KMS-11 (cell line): ENCODE results near the gene OR7D4.

Source experiments
- H2AFZ ChIP-seq: fragments of 200-600 bp; sonication (generic); 2 replicates; pipeline ENCODE4 v1.6.1; 2016; ENCODE audit warnings: antibody characterized with exemption, mixed run types, low read depth
- H3K27ac ChIP-seq: fragments of 200-600 bp; sonication (generic); 2 replicates; pipeline ENCODE4 v1.6.1; 2016; ENCODE audit warnings: mild to moderate bottlenecking, mixed run types
- H3K27me3 ChIP-seq: fragments of 200-600 bp; sonication (generic); 2 replicates; pipeline ENCODE4 v1.6.1; 2017; ENCODE audit warnings: mild to moderate bottlenecking, low read depth, mixed run types, moderate library complexity; ENCODE audit not compliant: insufficient read depth
- H3K36me3 ChIP-seq: fragments of 200-600 bp; sonication (generic); 2 replicates; pipeline ENCODE4 v1.6.1; 2017; ENCODE audit warnings: mild to moderate bottlenecking, mixed run types; ENCODE audit not compliant: insufficient read depth
- H3K4me1 ChIP-seq: fragments of 200-600 bp; sonication (generic); 2 replicates; pipeline ENCODE4 v1.6.1; 2016; ENCODE audit warnings: mild to moderate bottlenecking, low read depth, mixed run types; ENCODE audit not compliant: poor library complexity, severe bottlenecking
- H3K4me2 ChIP-seq: fragments of 200-600 bp; sonication (generic); 2 replicates; pipeline ENCODE4 v1.7.0; 2016; ENCODE audit warnings: mild to moderate bottlenecking, mixed run types
- H3K4me3 ChIP-seq: fragments of 200-600 bp; sonication (generic); IDR thresholded peaks from 2 replicates; pipeline ENCODE4 v1.6.1; 2017; ENCODE audit warnings: low read depth, low read length, mixed read lengths; ENCODE audit not compliant: insufficient read depth
- H3K79me2 ChIP-seq: fragments of 200-600 bp; sonication (generic); 2 replicates; pipeline ENCODE4 v1.6.1; 2016; ENCODE audit warnings: low read depth, mixed run types; ENCODE audit not compliant: insufficient read depth
- H3K9ac ChIP-seq: fragments of 200-600 bp; sonication (generic); 2 replicates; pipeline ENCODE4 v1.6.1; 2016; ENCODE audit warnings: mild to moderate bottlenecking, mixed run types
- H4K20me1 ChIP-seq: fragments of 200-600 bp; sonication (generic); 2 replicates; pipeline ENCODE4 v1.6.1; 2016; ENCODE audit warnings: mild to moderate bottlenecking, mixed run types; ENCODE audit not compliant: insufficient read depth
- TF ChIP-seq, protein P1 (sequence below): fragments of 200-600 bp; sonication (generic); conservative IDR thresholded peaks from 2 replicates; pipeline ENCODE4 v1.6.1; 2017; ENCODE audit warnings: low read depth, mild to moderate bottlenecking, antibody characterized with exemption, low read length, moderate library complexity, mixed read lengths

The OR7D4 gene

DNA sequence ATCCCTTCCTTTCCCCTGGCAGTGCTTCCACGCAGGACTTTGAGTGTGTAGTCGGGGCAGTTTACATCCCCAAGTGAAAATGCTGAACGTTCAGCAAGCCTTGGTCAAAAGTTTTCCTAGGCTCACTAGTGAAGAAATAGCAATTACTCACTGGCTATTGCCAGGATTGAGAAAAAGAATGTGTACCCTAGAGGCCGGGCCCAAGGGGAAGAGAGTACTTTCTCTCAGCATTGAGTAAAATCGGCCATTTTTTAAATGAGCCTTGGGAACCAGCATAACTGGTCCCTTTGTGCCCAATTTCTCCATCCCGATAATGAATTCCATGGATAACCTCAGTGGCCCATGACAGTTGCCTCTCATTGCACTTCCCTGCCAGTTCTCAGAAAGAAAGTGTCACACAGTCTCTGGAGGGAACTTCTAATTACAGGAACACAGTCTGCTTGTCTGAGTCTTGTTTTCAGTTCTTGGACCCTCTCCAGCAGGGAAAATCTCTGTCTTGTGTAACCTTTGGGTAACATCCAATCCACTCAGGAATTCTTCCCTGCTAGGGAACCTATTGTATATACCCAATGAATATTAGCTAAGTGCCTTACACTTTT is 47.9 kb downstream of the OR7D4 start:
- no peaks in the 10 kb centered on the region for H3K27me3 ChIP-seq

DNA sequence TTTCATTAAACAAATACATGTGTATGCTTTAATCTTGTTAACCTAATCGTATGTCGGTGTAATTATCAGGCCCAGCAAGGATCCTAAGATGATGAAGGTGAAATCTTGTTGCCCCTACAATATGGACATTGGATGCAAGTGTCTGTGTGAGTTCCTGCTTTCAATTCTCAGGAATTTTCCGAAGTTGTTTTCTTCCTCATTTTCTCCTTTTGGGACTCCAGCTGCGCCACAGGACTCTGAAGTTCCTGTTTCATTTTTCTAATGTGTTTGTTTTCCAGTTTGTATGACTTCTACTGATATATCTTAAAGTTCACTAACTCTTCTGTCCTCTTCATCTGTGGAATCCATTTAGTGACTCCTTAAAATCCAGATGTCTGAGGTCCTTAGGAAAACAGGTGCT is 52.5 kb downstream of the OR7D4 start:
- Histone ChIP-seq H3K4me2 (no peak overlapping the region), H3K9ac (no peak overlapping the region)
- TF ChIP-seq, protein P1, sequence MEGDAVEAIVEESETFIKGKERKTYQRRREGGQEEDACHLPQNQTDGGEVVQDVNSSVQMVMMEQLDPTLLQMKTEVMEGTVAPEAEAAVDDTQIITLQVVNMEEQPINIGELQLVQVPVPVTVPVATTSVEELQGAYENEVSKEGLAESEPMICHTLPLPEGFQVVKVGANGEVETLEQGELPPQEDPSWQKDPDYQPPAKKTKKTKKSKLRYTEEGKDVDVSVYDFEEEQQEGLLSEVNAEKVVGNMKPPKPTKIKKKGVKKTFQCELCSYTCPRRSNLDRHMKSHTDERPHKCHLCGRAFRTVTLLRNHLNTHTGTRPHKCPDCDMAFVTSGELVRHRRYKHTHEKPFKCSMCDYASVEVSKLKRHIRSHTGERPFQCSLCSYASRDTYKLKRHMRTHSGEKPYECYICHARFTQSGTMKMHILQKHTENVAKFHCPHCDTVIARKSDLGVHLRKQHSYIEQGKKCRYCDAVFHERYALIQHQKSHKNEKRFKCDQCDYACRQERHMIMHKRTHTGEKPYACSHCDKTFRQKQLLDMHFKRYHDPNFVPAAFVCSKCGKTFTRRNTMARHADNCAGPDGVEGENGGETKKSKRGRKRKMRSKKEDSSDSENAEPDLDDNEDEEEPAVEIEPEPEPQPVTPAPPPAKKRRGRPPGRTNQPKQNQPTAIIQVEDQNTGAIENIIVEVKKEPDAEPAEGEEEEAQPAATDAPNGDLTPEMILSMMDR, result no peak

More for the DNA sequence above, 47.9 kb downstream of the OR7D4 start:
- Histone ChIP-seq H3K9ac (no peak overlapping the region), H3K79me2 (no peaks in the 10 kb centered on the region), H3K4me2 (no peak overlapping the region), H3K27ac (no peak overlapping the region), H2AFZ (no peak overlapping the region), H3K4me3 (no peak overlapping the region), H3K4me1 (no peaks in the 10 kb centered on the region), H3K36me3 (no peaks in the 10 kb centered on the region), H4K20me1 (no peaks in the 10 kb centered on the region)
- TF ChIP-seq, protein P1, result no peak

DNA sequence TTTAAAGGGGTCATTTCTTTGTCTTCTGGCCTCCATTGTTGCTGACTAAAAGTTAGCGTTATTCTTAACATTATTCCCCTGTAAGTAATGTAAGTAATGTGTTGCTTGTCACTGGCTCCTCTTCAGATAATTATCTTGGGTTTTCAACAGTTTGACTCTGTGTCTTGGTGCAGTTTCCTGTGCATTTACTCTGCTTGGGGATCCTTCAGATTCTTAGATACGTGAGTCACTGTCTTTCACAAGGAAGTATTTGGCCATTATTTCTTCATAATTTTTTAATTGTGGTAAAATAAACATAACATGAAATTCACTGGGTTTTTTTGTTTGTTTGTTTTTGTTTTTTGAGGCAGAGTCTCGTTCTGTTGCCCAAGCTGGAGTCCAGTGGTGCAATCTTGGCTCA is 54.1 kb downstream of the OR7D4 start:
- Histone ChIP-seq H3K9ac (no peak overlapping the region), H4K20me1 (no peaks in the 10 kb centered on the region), H3K79me2 (no peaks in the 10 kb centered on the region), H3K36me3 (peaks cover 19% of the 10 kb centered on the region), H3K4me3 (no peak overlapping the region), H3K4me1 (no peaks in the 10 kb centered on the region), H2AFZ (no peak overlapping the region), H3K4me2 (no peak overlapping the region), H3K27ac (no peak overlapping the region), H3K27me3 (no peaks in the 10 kb centered on the region)
- TF ChIP-seq, protein P1, result no peak

More for the DNA sequence above, 52.5 kb downstream of the OR7D4 start:
- Histone ChIP-seq H3K27ac (no peak overlapping the region), H3K4me3 (no peak overlapping the region), H3K79me2 (no peaks in the 10 kb centered on the region), H3K27me3 (no peaks in the 10 kb centered on the region), H2AFZ (no peak overlapping the region), H3K36me3 (peaks cover 9% of the 10 kb centered on the region; the same call in 1 of the 2 replicates), H3K4me1 (no peaks in the 10 kb centered on the region), H4K20me1 (no peaks in the 10 kb centered on the region)

DNA sequence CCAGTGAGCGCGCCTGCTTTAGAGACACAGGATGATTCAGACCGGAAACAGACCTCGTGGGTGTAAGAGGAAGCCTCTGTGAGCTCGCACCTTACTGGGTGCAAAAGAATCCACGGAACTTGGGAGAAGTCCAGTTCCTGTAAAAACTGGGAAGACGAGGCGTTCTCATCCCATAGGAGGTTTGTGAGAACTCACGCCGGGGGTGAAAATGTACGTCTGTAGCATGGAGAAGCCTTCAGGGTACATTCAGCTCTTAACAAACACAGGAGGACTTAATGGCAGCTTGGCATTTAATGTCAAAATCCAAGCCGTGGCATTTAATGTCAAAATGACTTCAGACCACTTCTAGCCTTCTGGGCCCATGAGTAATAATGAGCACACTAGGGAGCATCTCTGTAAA is 58.0 kb downstream of the OR7D4 start:
- no peak overlapping the region for H3K4me2 ChIP-seq
- no peak overlapping the region for H3K9ac ChIP-seq
- no peak overlapping the region for H2AFZ ChIP-seq
- TF ChIP-seq, protein P1, result no peak
- H3K4me3 ChIP-seq, result no peak overlapping the region
- H3K27me3 ChIP-seq, result no peaks in the 10 kb centered on the region
- H3K36me3 ChIP-seq, result peaks cover 36% of the 10 kb centered on the region
- no peaks in the 10 kb centered on the region for H3K79me2 ChIP-seq
- H3K27ac ChIP-seq, result no peak overlapping the region
- no peaks in the 10 kb centered on the region for H4K20me1 ChIP-seq
- H3K4me1 ChIP-seq, result no peaks in the 10 kb centered on the region
